ENCODE results near the gene MEIOB. TPM values are rescaled to one million over a fixed set of nuclear protein-coding genes. Genes with fewer than 3 reads are reported as not detected.
"Not testable (repeated sequence)": the region's sequence is repeated elsewhere in the genome, so short reads cannot be mapped to it uniquely, and the experiment has no call there.

The MEIOB gene
- polyA plus RNA-seq, 4 donors, result 0.34 to 0.38 TPM; not detected in 2

DNA sequence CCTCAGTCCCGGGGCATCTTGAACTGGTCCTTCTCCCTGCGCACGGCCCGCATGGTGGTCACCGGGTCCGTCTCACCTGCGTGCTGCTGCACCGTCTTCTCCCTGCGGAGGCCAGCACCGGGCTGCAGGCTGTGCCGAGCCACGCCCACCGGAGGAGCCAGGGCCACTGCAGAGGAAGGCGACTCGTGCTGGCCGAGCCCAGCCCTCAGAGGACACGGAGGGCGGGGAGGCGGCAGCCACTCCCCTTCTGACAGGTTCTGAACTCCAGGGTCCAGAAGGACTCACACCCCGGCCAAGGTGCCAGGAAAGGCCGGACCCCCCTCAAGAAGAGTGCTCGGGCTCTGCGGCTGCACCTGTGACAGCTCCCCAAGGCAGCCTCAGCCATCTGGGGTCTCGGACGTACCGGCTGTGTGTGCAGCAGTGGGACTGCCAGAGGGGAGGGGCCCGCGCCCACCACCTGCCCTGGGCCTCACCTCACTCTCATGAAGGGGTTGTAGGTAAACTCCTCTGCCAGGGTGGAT is 62.6 kb downstream of the MEIOB start:
- no peaks in the 10 kb centered on the region for H3K4me1 ChIP-seq (ENCODE audit: control insufficient read depth in 3 of 3, insufficient read depth in 2 of 3, low read depth in 1 of 3, low read length in 2 of 3)
- no peaks in the 10 kb centered on the region for H3K9me3 ChIP-seq (ENCODE audit: control insufficient read depth in 2 of 2, insufficient read depth in 1 of 2, low read depth in 1 of 2, low read length in 1 of 2)
- H3K4me3 ChIP-seq (ENCODE audit: low read depth in 1 of 3, low read length in 3 of 3), result no peak overlapping the region
- H3K27me3 ChIP-seq (ENCODE audit: control insufficient read depth in 3 of 3, insufficient read depth in 3 of 3, low read length in 3 of 3), result no peaks in the 10 kb centered on the region
- no peak overlapping the region for H3K27ac ChIP-seq (ENCODE audit: low read depth in 1 of 3, low read length in 2 of 3)
- FAIRE-seq (no peak), DNase-seq (peak; percentile 43 to 49)
- 54 to 71% (median 59%) methylated on average over 22 to 28 of the region's 28 CpGs for WGBS, 3 donors
- H3K36me3 ChIP-seq (ENCODE audit: control insufficient read depth in 3 of 3, insufficient read depth in 2 of 3, low read depth in 1 of 3, low read length in 3 of 3), result peaks cover 4 to 61% (median 5%) of the 10 kb centered on the region in 3 donors

GRCh38 chr16:1808691-1809090 is 63.3 kb downstream of the MEIOB start:
- no peak for DNase-seq
- Histone ChIP-seq H3K4me1 (ENCODE audit: control insufficient read depth in 3 of 3, insufficient read depth in 2 of 3, low read depth in 1 of 3, low read length in 2 of 3) (no peaks in the 10 kb centered on the region), H3K4me3 (ENCODE audit: low read depth in 1 of 3, low read length in 3 of 3) (no peak overlapping the region), H3K27me3 (ENCODE audit: control insufficient read depth in 3 of 3, insufficient read depth in 3 of 3, low read length in 3 of 3) (no peaks in the 10 kb centered on the region), H3K9me3 (ENCODE audit: control insufficient read depth in 2 of 2, insufficient read depth in 1 of 2, low read depth in 1 of 2, low read length in 1 of 2) (no peaks in the 10 kb centered on the region), H3K36me3 (ENCODE audit: control insufficient read depth in 3 of 3, insufficient read depth in 2 of 3, low read depth in 1 of 3, low read length in 3 of 3) (peaks cover 4 to 59% (median 5%) of the 10 kb centered on the region in 3 donors), H3K27ac (ENCODE audit: low read depth in 1 of 3, low read length in 2 of 3) (no peak overlapping the region)
- no peak for FAIRE-seq
- WGBS, 3 donors, result 81 to 85% (median 81%) methylated on average over 18 of the region's 18 CpGs

GRCh38 chr16:1807626-1808025 is 64.3 kb downstream of the MEIOB start:
- Histone ChIP-seq H3K36me3 (ENCODE audit: control insufficient read depth in 3 of 3, insufficient read depth in 2 of 3, low read depth in 1 of 3, low read length in 3 of 3) (peaks cover 4 to 53% (median 5%) of the 10 kb centered on the region in 3 donors), H3K4me1 (ENCODE audit: control insufficient read depth in 3 of 3, insufficient read depth in 2 of 3, low read depth in 1 of 3, low read length in 2 of 3) (no peaks in the 10 kb centered on the region)
- WGBS, 3 donors, result 87 to 90% (median 88%) methylated on average over 10 of the region's 10 CpGs

DNA sequence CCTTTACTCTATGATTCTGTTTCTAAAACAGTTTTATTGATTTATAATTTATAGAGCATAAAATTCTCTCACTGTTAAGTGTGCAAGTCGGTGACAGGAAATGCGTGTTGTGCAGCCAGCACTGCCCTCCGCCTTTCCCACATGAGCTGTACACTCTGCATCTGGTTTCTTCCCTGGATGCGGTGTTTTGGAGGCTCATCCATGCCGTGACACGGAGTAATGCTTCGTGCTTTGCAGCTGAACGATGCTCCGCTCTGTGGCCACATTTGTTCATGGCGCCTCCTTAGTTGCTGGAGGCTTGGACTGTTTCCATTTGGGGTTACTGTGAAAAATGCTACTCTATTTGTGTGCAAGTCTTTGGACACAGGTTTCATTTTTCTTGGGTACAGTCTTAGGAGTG is 71.3 kb downstream of the MEIOB start:
- Histone ChIP-seq H3K4me3 (ENCODE audit: low read depth in 1 of 3, low read length in 3 of 3) (no peak overlapping the region), H3K27me3 (ENCODE audit: control insufficient read depth in 3 of 3, insufficient read depth in 3 of 3, low read length in 3 of 3) (no peaks in the 10 kb centered on the region), H3K36me3 (ENCODE audit: control insufficient read depth in 3 of 3, insufficient read depth in 2 of 3, low read depth in 1 of 3, low read length in 3 of 3) (peaks cover 0 to 11% (median 0%) of the 10 kb centered on the region in 3 donors), H3K9me3 (ENCODE audit: control insufficient read depth in 2 of 2, insufficient read depth in 1 of 2, low read depth in 1 of 2, low read length in 1 of 2) (peaks cover 0 to 27% of the 10 kb centered on the region in 2 donors), H3K4me1 (ENCODE audit: control insufficient read depth in 3 of 3, insufficient read depth in 2 of 3, low read depth in 1 of 3, low read length in 2 of 3) (no peaks in the 10 kb centered on the region), H3K27ac (ENCODE audit: low read depth in 1 of 3, low read length in 2 of 3) (no peak overlapping the region)
- WGBS, 3 donors, result 81 to 84% (median 82%) methylated on average over 10 of the region's 10 CpGs
- FAIRE-seq (no peak), DNase-seq (no peak)

More at GRCh38 chr16:1807626-1808025, 64.3 kb downstream of the MEIOB start:
- FAIRE-seq (no peak), DNase-seq (no peak)
- Histone ChIP-seq H3K27ac (ENCODE audit: low read depth in 1 of 3, low read length in 2 of 3) (no peak overlapping the region), H3K9me3 (ENCODE audit: control insufficient read depth in 2 of 2, insufficient read depth in 1 of 2, low read depth in 1 of 2, low read length in 1 of 2) (no peaks in the 10 kb centered on the region), H3K27me3 (ENCODE audit: control insufficient read depth in 3 of 3, insufficient read depth in 3 of 3, low read length in 3 of 3) (no peaks in the 10 kb centered on the region), H3K4me3 (ENCODE audit: low read depth in 1 of 3, low read length in 3 of 3) (no peak overlapping the region)

GRCh38 chr16:1799263-1799662 is 72.7 kb downstream of the MEIOB start:
- H3K4me1 ChIP-seq (ENCODE audit: control insufficient read depth in 3 of 3, insufficient read depth in 2 of 3, low read depth in 1 of 3, low read length in 2 of 3), result peaks cover 0 to 13% (median 0%) of the 10 kb centered on the region in 3 donors
- 62 to 87% (median 74%) methylated on average over 5 of the region's 5 CpGs for WGBS, 3 donors
- not testable (repeated sequence) for H3K4me3 ChIP-seq (ENCODE audit: low read depth in 1 of 3, low read length in 3 of 3); H3K36me3 ChIP-seq (ENCODE audit: control insufficient read depth in 3 of 3, insufficient read depth in 2 of 3, low read depth in 1 of 3, low read length in 3 of 3); H3K27me3 ChIP-seq (ENCODE audit: control insufficient read depth in 3 of 3, insufficient read depth in 3 of 3, low read length in 3 of 3); H3K27ac ChIP-seq (ENCODE audit: low read depth in 1 of 3, low read length in 2 of 3); DNase-seq; FAIRE-seq
- H3K9me3 ChIP-seq (ENCODE audit: control insufficient read depth in 2 of 2, insufficient read depth in 1 of 2, low read depth in 1 of 2, low read length in 1 of 2), result peaks cover 0 to 27% of the 10 kb centered on the region in 2 donors

DNA sequence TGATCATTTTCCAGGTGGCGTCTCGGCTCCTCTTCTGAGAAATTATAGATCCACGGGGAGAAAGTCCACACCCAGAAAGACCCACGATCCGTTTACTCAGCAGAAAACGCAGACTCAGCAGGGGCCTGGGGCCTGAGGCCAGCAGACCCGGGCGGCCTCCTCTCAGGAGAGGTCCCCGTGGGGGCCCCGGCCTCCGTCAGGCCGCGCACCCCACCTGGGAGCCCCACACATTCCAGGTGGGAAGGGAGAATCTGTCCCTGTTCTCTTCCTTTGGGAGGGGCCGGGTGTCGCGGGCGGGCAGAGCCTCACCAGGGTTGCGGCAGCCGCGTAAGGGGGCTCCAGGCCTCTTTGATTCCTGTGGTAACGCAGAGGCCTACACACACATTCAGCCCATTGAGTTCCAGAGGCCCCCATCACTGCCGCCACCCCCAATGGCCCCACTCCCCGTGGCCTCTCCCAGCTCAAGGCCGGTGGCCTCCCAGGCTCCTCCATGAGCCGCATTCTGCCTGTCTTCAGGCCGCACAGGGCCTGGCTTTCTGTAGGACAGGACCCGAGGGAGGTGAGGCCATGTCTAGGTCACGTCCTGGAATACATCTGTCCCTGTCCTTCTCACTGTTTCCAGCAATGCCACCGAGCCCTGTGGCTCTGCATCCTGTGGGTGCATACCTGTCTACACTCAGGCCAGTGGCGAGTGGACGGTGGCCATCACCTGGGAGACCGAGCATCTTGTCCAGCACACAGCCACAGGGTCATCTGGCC is 76.9 kb downstream of the MEIOB start:
- peak in 1 of 2 donors; percentile 40 for DNase-seq
- Histone ChIP-seq H3K27me3 (ENCODE audit: control insufficient read depth in 3 of 3, insufficient read depth in 3 of 3, low read length in 3 of 3) (no peaks in the 10 kb centered on the region), H3K9me3 (ENCODE audit: control insufficient read depth in 2 of 2, insufficient read depth in 1 of 2, low read depth in 1 of 2, low read length in 1 of 2) (peaks cover 0 to 27% of the 10 kb centered on the region in 2 donors), H3K4me3 (ENCODE audit: low read depth in 1 of 3, low read length in 3 of 3) (peak overlapping the region in 1 of 3 donors; percentile 29), H3K36me3 (ENCODE audit: control insufficient read depth in 3 of 3, insufficient read depth in 2 of 3, low read depth in 1 of 3, low read length in 3 of 3) (peaks cover 0 to 25% (median 4%) of the 10 kb centered on the region in 3 donors), H3K27ac (ENCODE audit: low read depth in 1 of 3, low read length in 2 of 3) (peak overlapping the region in 1 of 3 donors; percentile 48), H3K4me1 (ENCODE audit: control insufficient read depth in 3 of 3, insufficient read depth in 2 of 3, low read depth in 1 of 3, low read length in 2 of 3) (peaks cover 0 to 22% (median 0%) of the 10 kb centered on the region in 3 donors)
- WGBS, 3 donors, result 63 to 79% (median 66%) methylated on average over 21 to 32 of the region's 32 CpGs
- no peak for FAIRE-seq

- Histone ChIP-seq H3K27me3 (ENCODE audit: control insufficient read depth in 3 of 3, insufficient read depth in 3 of 3, low read length in 3 of 3) (no peaks in the 10 kb centered on the region), H3K4me3 (ENCODE audit: low read depth in 1 of 3, low read length in 3 of 3) (peak overlapping the region in 1 of 3 donors; percentile 29), H3K36me3 (ENCODE audit: control insufficient read depth in 3 of 3, insufficient read depth in 2 of 3, low read depth in 1 of 3, low read length in 3 of 3) (peaks cover 0 to 32% (median 4%) of the 10 kb centered on the region in 3 donors), H3K9me3 (ENCODE audit: control insufficient read depth in 2 of 2, insufficient read depth in 1 of 2, low read depth in 1 of 2, low read length in 1 of 2) (peaks cover 0 to 21% of the 10 kb centered on the region in 2 donors), H3K4me1 (ENCODE audit: control insufficient read depth in 3 of 3, insufficient read depth in 2 of 3, low read depth in 1 of 3, low read length in 2 of 3) (peaks cover 0 to 22% (median 0%) of the 10 kb centered on the region in 3 donors), H3K27ac (ENCODE audit: low read depth in 1 of 3, low read length in 2 of 3) (peak overlapping the region in 1 of 3 donors; percentile 33)
- FAIRE-seq (no peak), DNase-seq (peak in 1 of 2 donors; percentile 57)
- WGBS, 3 donors, result 18 to 52% (median 33%) methylated on average over 15 to 18 of the region's 18 CpGs
Measured at GRCh38 chr16:1794221-1794871, 77.6 kb downstream of the MEIOB start.

GRCh38 chr16:1793578-1794220 is 78.3 kb downstream of the MEIOB start, which contains the start of gene IGFALS:
TSS of gene IGFALS (minus strand) at chr16:1793705. CDS start at chr16:1793652, 53 bp downstream.
- FAIRE-seq (no peak), DNase-seq (peak in 1 of 2 donors; percentile 48)
- no peaks in the 10 kb centered on the region for H3K27me3 ChIP-seq (ENCODE audit: control insufficient read depth in 3 of 3, insufficient read depth in 3 of 3, low read length in 3 of 3)
- H3K4me3 ChIP-seq (ENCODE audit: low read depth in 1 of 3, low read length in 3 of 3), result peak within 1 kb of the TSS in 1 of 3 donors; percentile 29
- H3K4me1 ChIP-seq (ENCODE audit: control insufficient read depth in 3 of 3, insufficient read depth in 2 of 3, low read depth in 1 of 3, low read length in 2 of 3), result peaks cover 0 to 22% (median 0%) of the 10 kb centered on the region in 3 donors
- H3K27ac ChIP-seq (ENCODE audit: low read depth in 1 of 3, low read length in 2 of 3), result peak within 1 kb of the TSS in 1 of 3 donors; percentile 33
- WGBS, 3 donors, result 23 to 55% (median 39%) methylated on average over 21 to 28 of the region's 28 CpGs
- peaks cover 0 to 38% (median 4%) of the 10 kb centered on the region in 3 donors for H3K36me3 ChIP-seq (ENCODE audit: control insufficient read depth in 3 of 3, insufficient read depth in 2 of 3, low read depth in 1 of 3, low read length in 3 of 3)
- peaks cover 0 to 15% of the 10 kb centered on the region in 2 donors for H3K9me3 ChIP-seq (ENCODE audit: control insufficient read depth in 2 of 2, insufficient read depth in 1 of 2, low read depth in 1 of 2, low read length in 1 of 2)

Measured in small intestine (tissue), 7 donors.